Heart left ventricle (tissue), 16 donors: ENCODE data around the gene DOK5. TPM values are rescaled to one million over a fixed set of nuclear protein-coding genes. Genes with fewer than 3 reads are reported as not detected.

ENCODE experiments used
- ATAC-seq, 4 donors: fragments of 200-7000 bp; cut with Tn5 transposase; one replicate each; pipeline ENCODE4 v1.9.1; 2020 to 2022; ENCODE audit warnings: moderate library complexity in 4 of 4, mild to moderate bottlenecking in 3 of 4, moderate number of reproducible peaks in 1 of 4
- DNase-seq, 5 donors: peaks; one replicate each; pipeline ENCODE4 v3.0.0-alpha.2; 2020
- H3K27ac ChIP-seq, 12 donors: fragments of 200-600 bp; sonication (generic) in 4 of 12; one replicate each; pipeline versions ENCODE4 v1.5.0 to v1.8.0; 2016 to 2022; ENCODE audit warnings: mild to moderate bottlenecking in 2 of 12
- H3K27me3 ChIP-seq, 9 donors: fragments of 200-600 bp; sonication (generic) in 2 of 9; one replicate each; pipeline versions ENCODE4 v1.5.1 to v1.8.0; 2016 to 2022; ENCODE audit warnings: mild to moderate bottlenecking in 3 of 9
- H3K36me3 ChIP-seq, 9 donors: fragments of 200-600 bp; sonication (generic) in 2 of 9; one replicate each; pipeline versions ENCODE4 v1.5.0 to v1.8.0; 2018 to 2022; ENCODE audit warnings: mild to moderate bottlenecking in 2 of 9
- H3K4me1 ChIP-seq, 12 donors: fragments of 200-600 bp; sonication (generic) in 4 of 12; one replicate each; pipeline versions ENCODE4 v1.5.0 to v1.8.0; 2016 to 2022; ENCODE audit warnings: mild to moderate bottlenecking in 3 of 12
- H3K4me3 ChIP-seq, 12 donors: fragments of 200-600 bp; sonication (generic) in 4 of 12; one replicate each; pipeline versions ENCODE4 v1.5.0 to v1.8.0; 2017 to 2022; ENCODE audit warnings: mild to moderate bottlenecking in 9 of 12, moderate library complexity in 4 of 12
- H3K9me3 ChIP-seq, 12 donors: fragments of 200-600 bp; sonication (generic) in 4 of 12; one replicate each; pipeline versions ENCODE4 v1.5.0 to v1.8.0; 2016 to 2022; ENCODE audit warnings: mild to moderate bottlenecking in 1 of 12
- CTCF ChIP-seq, 12 donors: fragments of 200-600 bp; sonication (generic) in 4 of 12; IDR thresholded peaks; one replicate each; pipeline versions ENCODE4 v1.5.0 to v1.8.0; 2018 to 2022; ENCODE audit warnings: antibody characterized with exemption in 12 of 12, mild to moderate bottlenecking in 5 of 12
- POLR2A ChIP-seq, 2 donors: fragments of 450-650 bp; IDR thresholded peaks; one replicate each; pipeline ENCODE4 v1.6.1; 2017; ENCODE audit warnings: antibody characterized with exemption in 2 of 2, mild to moderate bottlenecking in 2 of 2, moderate library complexity in 2 of 2
- WGBS, 4 donors: extraction: QIAGEN DNeasy Blood & Tissue Kit in 2 of 4; methylation state at CpG; one replicate each; pipeline versions ENCODE4 v1.1.5 to v1.1.7; 2013 to 2018; 5-methylcytosine and 5-hydroxymethylcytosine counted together
- intact Hi-C, 10 donors: fragments of 100-400 bp; cut with DNase I; formaldehyde crosslinking; loops; one replicate each; pipeline versions ENCODE4 v1.11.1 to v1.14.2; 2022
- polyA plus RNA-seq, 2 donors: library from polyadenylated mRNA; stranded (reverse); fragments of 200-250 nt; gene quantifications; one replicate each; pipeline ENCODE4 v1.2.3, GENCODE V29; 2013
- total RNA-seq, 9 donors: library from RNA; depleted of rRNA in 2 of 9; stranded (reverse); fragments of >200 nt in 2 of 9; fragmentation: NEBNext Ultra II Directional in 3 of 9; extraction: Animal tissue kit (Norgen Biotek cat#: 25700) in 3 of 9; gene quantifications; one replicate each; pipeline versions ENCODE4 v1.1.0 to v1.2.4, GENCODE V29; 2016 to 2023
- donor health status: ischemic (EF 13 %, LVEDD 7.1; RV severe dilation, severe dysfunction).
- donor health status: healthy with polysubstance abuse.
- donor health status: DM: no; HTN: yes; CAD: no.
- donor health status: DM: no; HTN: no; CAD: no.
- donor health status: ischemic (EF 25% LVEDD 6.9; RV normal size, moderate dysfunction).
- donor health status: ischemic (EF 25% LVEDD 5.7; RV mildly dilated, moderate dysfunction).
- donor health status: healthy.
- donor health status: DM: yes; HTN: yes; CAD: no.
- donor health status: ischemic (EF 35%, LVEDD 5.7; RV mildly dilated, moderate dysfunction).
- donor health status: nonischemic (EF 11% LVEDD 7.7; RV severe dilation, severe dysfunction).
- donor health status: DM: yes; HTN: yes; CAD: no.
- donor health status: PGD.
- donor health status: ischemic (EF 29% LVEDD 5.4; RV normal size, mild dysfunction).
- donor health status: nonischemic (EF 23%, LVEDD 6.1; RV moderate dilation, normal function).

Gene DOK5
- total and polyA plus RNA-seq, 11 donors, result 3.4 to 23.5 (median 6.4) TPM

GRCh38 chr20:54698373-54698772 lies 223.0 kb downstream of the DOK5 start:
- no peak overlapping the region for H3K27ac ChIP-seq
- 30 to 56% (median 48%) methylated on average over 1 of the region's 1 CpG for WGBS, 4 donors
- no peaks in the 10 kb centered on the region for H3K27me3 ChIP-seq
- DNase-seq (no peak), ATAC-seq (no peak)
- H3K36me3 ChIP-seq, result no peaks in the 10 kb centered on the region
- no peaks in the 10 kb centered on the region for H3K9me3 ChIP-seq
- H3K4me1 ChIP-seq, result no peaks in the 10 kb centered on the region
- H3K4me3 ChIP-seq, result no peak overlapping the region
- intact Hi-C loops, result loop anchor here in 1 of 10 donors (10.0 kb wide), 1 partner anchor 76 kb away; no protein-coding TSS in a partner anchor
- TF ChIP-seq CTCF (IDR thresholded peaks at IDR 0.05) (no peak), POLR2A (IDR thresholded peaks at IDR 0.05) (no peak)
